Stomach (tissue), 4 donors: ENCODE data around the gene TTLL11.

Experiments used
- CTCF ChIP-seq, 7 experiments: fragments of 450-650 bp in 4 of 7; fragments of 200-600 bp in 3 of 7; sonication (generic) in 3 of 7; IDR thresholded peaks; one replicate each; pipeline ENCODE4 v1.5.1; 2016 to 2019; ENCODE audit warnings: antibody characterized with exemption in 7 of 7, control low read depth in 2 of 7, mild to moderate bottlenecking in 1 of 7
- POLR2AphosphoS5 ChIP-seq, 3 donors: sonication (generic); formaldehyde crosslinking; IDR thresholded peaks; one replicate each; pipeline ENCODE4 v1.6.1; 2016; ENCODE audit warnings: antibody characterized with exemption in 3 of 3

- TF ChIP-seq CTCF (IDR thresholded peaks at IDR 0.05): no peak
- TF ChIP-seq POLR2AphosphoS5 (IDR thresholded peaks at IDR 0.05): no peak
Observed at GRCh38 chr9:122128007-122128968, 35.2 kb upstream of the TTLL11 start.
